GM21515 (cell line): ENCODE results near the gene ANXA2.
"Not testable (repeated sequence)": the region's sequence is repeated elsewhere in the genome, so short reads cannot be mapped to it uniquely, and the experiment has no call there.

Source experiments
- ATAC-seq: cut with Tn5 transposase; IDR thresholded peaks from one replicate; pipeline ENCODE4 v1.9.1; 2021; ENCODE audit not compliant: unreplicated experiment

The ANXA2 gene

DNA sequence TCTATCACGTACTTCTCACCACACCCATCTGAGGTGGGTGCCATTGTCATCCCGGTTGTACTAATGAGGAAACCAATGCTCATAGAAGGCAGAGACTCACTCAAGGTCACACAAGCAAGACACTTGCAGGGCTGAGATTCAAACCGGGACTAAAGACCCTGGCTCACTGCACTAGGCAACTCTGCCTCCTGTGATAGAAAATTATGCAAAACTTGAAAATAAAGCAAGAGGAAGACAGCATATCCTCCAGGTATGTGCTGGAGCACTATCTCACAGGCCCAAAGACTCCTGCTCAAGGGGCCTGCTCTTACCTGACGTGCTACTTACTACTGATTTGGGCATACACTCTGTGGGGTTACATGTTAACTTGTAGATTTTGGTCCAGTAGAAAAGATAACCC lies 25.6 kb downstream of the ANXA2 start:
- no peak for ATAC-seq

DNA sequence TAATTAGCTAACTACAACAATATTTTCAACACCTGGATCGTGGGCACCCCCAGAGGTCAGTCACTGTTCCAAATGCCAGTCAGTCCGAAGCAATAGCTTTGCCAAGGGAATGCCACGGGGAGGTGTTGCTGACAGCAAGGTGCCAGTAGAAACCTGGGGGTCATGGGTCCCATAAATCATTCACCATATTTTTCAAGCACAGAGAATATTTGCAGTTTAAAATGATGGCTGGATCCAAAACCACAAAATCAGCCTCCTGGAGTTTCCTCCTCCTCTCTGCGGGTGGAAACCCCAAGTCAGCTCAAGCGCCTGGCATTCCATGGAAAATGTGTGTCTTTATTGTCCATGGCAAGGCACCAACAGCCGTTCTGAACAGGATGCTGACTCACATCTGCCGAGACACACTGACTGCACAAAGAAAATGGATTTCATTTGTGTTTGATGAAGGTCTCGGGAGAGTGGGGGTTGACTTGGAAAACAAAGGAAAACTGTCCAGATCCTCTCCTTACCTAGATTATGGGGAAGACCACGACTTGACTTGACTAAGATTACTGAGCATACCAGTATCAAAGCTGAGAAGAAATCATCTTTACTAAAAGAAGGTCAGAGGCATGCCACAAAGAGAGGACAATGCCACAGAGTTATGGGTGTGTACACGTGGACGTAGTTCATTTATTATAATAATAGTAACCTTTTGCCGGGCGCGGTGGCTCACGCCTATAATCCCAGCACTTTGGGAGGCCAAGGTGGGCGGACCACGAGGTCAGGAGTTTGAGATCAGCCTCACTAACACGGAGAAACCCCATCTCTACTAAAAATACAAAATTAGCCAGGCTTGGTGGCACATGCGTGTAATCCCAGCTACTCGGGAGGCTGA lies 26.4 kb downstream of the ANXA2 start:
- ATAC-seq: no peak

DNA sequence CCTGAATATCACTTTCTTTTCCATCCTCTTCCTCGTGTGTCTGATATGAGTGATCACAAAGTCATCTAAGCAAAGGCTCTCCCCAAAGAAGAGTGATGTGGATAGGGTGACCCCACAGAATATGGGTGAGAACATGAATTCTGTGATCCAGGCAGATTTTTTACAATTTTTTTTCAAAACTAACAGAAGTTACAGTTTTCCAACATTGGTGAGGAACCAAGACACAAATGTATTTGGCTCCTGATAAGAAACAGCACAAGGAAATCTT lies 27.0 kb downstream of the ANXA2 start:
- ATAC-seq: no peak

DNA sequence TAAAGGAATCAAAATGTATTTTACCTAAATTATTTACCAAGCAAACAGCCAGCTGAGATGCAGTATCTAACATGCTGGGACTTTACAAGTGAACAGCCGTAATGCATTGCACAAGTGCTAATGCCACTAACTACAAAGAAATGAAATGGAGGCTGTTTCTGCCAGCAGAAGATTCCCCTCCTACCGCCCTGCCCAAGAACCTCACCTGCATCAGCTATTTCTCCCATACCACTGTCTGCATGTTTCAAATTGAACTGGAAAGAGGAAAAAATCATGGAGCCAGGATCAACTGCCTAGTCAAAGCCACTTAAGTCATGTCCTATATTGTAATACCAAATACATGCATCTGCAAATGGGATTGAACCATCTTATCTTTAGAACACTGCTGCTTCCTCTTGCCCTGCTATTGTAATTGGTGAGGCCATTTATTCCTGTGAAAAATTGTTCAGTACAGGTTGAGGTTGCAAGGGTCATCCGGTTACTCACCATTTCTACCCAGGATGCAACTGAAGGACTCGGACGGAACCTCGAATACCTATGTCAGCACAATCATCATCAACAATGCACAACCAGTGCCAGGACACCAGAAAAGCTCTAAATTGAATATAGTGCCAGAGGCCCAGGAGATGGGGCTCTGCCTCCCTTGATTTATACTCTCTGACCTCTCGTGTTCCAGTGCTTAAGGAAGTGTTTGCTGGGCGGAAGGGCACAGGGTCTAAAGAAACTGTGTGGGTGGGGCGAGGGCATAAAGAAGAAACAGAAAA lies 27.5 kb downstream of the ANXA2 start:
- no peak for ATAC-seq

DNA sequence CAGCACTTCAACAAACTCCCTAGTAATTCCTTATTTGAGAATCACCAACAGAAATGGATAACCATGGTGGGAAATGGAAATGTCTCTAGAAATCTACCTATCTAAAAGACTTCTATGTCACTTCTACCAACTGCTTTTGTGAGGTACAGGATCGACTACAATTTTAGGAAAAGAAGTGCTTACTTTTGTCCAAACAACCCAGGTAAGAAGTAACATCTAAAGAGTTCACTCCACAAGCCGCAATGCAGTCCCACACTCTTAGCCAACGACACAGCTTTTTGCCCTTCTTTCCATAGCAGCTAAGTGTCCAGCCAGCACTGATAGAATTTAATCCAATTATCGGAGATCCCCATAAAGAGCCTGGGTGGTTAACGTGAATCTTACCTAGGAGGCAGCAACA lies 28.1 kb downstream of the ANXA2 start:
- ATAC-seq: no peak

DNA sequence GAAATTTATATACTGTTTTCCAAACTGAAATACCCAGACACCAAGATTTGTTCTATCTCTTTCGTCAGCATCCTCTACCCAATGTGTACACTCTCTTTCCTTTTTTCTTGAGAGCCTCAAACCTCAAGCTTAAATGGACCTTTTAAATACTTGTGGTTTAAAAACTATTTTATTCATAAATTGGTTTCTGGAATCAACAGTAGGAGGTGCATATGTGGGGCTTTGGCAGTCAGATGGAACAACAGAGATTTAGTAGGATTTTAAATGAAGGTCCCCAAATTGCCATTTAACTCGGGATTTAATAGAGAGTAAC lies 33.2 kb downstream of the ANXA2 start:
- no peak for ATAC-seq

DNA sequence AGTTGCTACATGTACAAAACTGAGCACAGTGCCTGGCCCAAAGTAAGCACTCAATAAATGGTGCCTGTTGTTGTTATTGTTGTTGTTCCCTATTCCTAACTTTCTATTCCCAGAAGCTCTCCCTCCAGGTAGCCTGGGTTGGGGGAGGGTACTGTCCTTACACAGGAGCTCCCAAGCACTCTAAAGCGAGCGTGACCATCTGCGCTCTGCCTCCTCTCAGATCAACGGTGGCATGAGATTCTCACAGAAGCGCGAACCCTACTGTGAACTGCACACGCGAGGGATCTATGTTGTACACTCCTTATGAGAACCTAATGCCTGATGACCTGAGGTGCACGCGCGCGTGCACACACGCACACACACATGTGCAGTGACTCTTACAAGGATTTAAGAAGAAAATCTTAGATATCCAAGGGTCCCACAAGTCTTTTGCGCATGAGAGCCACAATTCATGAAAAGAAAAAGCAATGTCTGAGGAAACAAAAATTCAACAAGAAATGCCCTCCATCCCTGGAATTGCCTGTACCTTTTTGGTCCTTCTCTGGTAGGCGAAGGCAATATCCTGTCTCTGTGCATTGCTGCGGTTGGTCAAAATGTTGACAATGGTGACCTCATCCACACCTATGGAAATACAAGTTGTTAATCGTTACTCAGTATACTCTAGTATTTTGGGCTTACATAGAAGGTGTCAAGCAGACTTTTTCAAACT lies 33.7 kb downstream of the ANXA2 start:
- no peak for ATAC-seq

DNA sequence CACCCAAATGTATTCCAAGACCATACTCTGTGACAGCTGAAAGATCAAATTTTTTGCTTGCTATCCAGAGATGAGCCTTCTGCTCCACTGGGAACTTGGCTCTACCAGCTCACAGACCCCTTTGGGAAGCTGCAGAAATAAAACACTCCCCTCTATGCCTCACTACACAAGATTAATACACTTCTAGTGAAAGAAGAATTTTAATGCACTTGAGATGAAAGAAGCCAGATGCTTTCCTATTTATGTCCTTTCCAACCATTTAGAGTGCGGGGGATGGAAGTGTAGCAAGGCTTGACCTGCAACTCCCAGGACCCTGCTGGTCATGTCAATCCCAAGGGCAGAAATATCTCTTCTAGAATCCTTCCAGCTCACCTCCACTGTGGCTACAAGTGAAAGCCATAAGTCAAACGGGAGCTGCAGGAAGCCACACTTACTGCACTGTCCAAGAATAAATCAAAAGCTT lies 34.7 kb downstream of the ANXA2 start:
- no peak for ATAC-seq

DNA sequence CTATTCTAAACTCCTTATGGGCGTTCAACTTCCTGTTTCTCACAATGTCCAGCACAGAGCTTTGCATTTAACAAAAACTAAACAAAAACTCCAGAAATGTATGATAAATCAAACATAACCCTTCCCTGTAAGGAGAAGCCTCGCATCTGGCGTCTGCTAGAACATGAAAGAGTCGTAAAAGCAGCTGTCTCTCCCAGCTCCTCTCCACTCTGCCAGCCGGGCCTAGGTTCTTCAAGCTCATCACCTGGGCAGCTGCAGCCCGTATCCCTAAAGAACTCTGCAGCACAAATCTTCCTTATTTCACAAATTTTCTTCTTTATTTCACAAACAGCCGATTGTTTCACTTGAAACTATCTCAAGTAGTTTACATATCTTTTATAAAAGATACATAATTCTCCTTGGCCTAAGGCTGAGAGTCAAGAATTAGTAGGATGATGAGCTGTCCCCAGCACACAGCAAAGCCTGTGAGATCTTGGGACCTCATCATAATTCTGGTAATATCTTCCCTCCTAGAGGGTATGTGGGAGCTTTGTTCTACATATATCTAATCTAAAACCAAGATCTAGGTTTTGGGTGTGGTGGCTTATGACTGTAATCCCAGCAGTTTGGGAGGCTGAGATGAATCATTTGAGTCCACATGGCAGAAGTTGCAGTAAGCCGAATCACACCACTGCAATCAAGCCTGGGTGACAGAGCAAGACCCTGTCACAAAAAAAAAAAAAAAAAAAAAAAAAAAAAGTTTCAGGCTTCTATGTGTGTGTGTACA lies 35.3 kb downstream of the ANXA2 start:
- no peak for ATAC-seq

DNA sequence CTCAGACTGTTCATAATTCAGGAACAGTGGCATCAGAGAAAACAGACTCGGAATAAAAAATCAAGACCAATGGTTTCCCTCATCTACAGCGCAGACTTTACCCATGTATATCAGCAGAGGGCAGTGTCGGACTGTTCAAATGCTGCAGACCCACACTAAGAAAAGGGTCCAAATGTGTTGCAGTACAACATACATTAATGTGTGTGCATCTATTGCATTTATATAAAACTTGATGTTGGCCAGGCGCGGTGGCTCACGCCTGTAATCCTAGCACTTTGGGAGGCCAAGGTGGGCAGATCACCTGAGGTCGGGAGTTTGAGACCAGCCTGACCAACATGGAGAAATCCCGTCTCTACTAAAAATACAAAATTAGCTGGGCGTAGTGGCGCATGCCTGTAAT lies 38.0 kb downstream of the ANXA2 start:
- not testable (repeated sequence) for ATAC-seq

DNA sequence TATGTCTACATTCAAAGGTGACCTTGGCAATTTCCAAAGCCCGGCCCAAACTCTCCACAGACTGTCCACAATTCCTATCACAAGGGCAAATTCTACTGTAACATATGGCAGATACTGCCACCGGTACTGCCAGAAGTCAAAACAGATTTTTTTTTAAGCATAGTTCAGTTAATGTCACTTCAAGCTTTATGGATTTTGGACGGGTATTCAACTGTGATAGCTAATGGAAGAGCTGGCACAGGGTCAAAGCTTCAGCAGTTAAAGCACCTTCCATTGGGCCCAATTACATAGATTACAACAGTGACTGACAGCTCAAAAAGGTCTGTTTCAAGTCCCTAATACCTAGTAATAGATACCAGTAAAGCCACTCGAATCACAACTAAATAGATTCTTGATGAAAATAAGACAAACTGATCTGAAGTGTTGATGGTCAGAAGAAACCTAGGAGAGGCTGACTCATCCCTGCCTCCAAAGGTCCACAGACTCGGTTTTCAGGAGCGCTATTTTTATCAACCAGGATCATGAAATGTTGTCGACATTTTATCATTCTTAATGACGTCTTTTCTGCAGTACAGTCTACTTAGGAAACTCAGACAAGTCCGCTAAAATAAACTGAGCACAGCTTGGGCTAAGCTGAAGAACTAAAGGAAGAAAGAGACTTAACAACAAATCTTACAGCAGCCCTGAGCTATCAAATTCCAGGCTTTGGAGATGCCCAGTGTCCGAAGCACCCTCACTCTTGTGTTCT lies 38.7 kb downstream of the ANXA2 start:
- no peak for ATAC-seq

DNA sequence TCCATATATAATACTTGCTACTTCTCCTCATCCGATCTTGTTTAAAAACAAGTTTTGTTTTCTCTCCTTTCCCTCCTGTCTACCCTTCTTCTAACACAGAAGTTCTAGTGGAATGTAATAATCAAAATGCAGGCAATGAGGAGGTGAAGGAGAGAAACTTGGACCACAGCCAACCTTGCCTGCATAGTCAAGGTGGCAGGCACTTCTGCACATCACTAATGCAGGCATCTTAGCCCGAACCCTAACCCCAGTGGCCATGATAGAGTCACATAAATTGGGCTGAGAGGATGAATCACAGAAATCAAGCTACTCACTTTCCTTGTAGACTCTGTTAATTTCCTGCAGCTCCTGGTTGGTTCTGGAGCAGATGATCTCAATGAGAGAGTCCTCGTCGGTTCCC lies 41.0 kb downstream of the ANXA2 start:
- no peak for ATAC-seq

DNA sequence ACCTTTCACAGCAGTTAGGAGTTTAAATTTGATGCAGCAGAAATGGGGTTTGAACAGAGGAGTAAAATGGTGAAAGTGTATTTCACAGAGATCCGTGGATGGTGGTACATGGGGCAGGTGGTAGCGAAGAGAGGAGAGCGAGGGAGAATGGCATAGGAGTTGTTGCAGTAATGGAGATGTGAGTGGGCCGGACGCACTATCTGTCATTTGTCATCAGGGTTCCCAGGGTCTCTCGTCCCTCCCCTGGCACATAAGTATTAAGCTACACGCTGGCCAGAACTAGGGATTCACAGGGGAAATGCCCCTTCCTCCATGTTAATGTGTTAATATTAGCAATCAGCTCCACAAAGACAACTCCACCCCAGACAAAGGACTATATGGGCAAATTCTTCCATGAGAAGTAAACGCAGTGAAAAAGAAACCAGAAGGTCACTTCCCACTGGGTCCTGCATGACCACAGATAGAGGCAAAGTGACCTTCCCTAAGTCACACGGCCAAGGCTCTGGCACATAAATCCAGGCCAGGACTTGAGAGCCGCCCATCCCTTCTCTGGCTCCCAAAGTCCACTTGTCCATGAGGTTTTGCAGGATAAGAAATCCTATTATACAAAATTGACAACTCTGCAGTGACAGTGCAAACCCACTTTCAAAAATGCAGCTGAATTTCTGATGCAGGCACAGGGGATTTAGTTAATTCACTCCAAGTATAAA lies 42.5 kb downstream of the ANXA2 start:
- ATAC-seq: no peak

DNA sequence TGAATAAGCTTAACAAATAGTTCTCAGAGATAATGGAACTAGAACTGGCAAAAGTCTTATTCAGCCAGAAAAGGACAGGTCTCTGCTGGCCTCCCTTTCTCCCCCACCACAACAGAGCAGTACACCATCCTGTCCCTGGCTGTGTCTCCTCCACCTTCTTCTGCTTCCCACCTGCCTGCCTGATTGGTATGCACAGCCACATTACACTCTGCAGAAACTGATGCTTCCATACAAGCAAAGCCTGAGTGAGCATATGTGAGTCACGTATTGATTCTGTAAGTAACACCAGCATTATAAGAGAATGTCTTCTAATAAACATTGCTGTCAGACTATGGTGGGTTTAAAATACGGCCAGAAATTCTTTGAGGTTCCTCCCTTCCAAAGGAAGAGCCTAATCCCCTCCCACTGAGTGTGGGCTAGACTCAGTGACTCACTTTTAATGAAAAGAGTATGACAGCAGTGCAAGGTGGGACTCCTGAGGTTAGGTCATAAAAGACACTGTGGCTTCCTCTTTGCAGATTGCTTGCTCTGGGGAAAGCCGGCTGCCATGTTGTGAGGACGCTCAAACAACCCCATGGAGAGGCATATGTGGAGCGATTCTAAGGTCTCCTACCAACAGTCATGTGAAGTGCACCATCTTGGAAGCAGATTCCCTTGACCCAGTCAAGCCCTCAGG lies 44.4 kb downstream of the ANXA2 start:
- ATAC-seq: no peak

DNA sequence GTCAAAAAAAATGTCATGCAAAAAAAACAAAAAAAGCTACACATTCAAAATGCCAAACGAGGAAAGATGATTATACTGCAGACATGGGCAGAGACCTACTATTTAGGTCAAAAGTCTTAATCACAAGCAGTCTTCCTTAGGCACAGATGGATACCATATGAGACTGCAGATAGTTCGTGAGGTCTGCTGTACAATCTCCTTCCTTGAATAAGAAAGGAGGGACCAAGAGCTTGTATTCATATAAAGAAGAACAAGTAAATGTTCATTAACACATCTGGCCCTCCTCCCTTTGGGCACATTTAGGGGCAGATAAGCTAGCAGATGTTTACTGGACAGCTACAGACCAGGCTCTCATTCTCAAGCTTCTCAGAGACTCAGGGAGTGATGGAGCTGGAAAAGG lies 45.3 kb downstream of the ANXA2 start:
- ATAC-seq: no peak

DNA sequence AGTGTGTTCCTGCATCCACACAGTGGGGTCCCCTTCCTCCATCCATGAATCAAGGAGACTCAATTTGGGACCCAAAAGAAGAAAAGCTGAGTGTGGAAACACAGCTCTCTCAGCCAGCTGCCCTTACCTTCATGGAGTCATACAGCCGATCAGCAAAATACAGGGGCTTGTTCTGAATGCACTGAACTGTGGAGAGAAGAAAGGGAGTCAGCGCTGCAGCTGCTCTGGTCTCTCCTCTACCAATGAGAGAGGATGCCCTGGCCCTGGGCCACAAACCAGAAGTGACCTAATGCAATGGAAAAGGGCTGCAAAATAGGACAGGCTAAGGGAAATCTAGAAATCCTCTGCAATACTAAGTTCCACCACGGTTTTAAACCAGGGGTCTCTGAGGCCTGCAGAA lies 46.7 kb downstream of the ANXA2 start:
- ATAC-seq: no peak

DNA sequence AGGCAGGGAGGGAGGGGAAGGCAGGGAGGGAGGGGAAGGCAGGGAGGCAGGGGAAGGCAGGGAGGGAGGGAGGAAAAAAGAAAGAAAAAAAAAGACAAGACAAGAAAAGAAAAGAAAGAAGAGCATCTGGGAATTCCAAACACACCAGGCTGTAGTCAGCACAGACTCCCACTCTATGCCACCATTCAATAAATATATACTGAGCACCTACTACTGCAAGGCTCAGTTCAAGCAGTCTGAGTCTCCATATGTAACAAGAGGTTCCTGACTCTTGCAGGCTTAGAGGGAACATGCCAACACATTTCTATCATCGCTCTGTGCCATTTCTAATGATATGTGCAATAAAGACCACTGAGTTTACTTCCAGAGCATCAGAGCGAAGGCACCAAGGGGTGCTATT lies 47.7 kb downstream of the ANXA2 start:
- no peak for ATAC-seq

DNA sequence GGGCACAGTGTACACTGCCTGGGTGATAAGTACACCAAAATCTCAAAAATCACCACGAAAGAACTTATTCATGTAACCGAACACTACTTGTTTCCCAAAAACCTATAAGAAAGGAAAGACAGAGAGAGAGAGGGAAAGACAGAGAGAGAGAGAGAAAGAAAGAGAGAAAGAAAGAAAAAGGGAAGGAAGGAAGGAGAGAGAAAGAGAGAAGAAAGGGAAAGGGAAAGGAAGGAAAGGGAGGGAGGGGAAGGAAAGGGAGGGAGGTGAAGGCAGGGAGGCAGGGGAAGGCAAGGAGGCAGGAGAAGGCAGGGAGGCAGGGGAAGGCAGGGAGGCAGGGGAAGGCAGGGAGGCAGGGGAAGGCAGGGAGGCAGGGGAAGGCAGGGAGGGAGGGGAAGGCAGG lies 48.2 kb downstream of the ANXA2 start:
- no peak for ATAC-seq

DNA sequence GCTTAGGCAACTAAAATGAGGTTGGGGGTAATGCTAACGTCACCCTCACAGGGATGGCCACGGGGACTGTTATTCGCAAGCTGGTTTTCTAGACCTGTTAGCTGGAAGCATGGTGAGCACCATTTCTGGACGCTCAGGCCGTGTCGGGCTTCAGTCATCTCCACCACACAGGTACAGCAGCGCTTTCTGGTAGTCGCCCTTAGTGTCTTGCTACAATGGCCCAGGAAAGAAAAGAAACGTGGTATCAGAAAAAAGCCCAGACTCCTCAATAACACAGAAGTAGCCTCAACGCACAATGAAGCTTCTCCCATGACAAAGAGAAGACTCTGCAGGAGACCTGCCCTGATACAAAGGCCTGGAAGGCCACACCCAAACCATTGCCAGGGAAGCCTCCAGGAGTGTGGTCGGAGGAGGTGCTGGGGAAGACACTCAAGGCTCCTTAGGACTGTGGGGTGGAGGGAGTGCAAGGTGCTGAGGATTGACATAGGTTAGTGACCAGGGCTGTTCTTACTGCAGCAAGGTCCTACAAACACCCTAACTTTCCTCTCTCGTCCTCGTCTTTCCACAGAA lies 50.2 kb downstream of the ANXA2 start:
- ATAC-seq: no peak
